AG20443 (cell line): ENCODE results near the gene COMTD1.

ENCODE experiments used
- DNase-seq: peaks from one replicate; pipeline ENCODE4 v3.0.0; 2012; ENCODE audit warnings: low spot score, mixed read lengths

The COMTD1 gene

GRCh38 chr10:75235375-75236177 lies at the start of gene COMTD1:
COMTD1 (minus strand) TSS chr10:75235957; CDS start chr10:75235928, 29 bp downstream.
- peak; percentile 96 for DNase-seq

- DNase-seq, result peak; percentile 83
Measured at GRCh38 chr10:75283671-75284470, 48.1 kb upstream of the COMTD1 start.

GRCh38 chr10:75283078-75283670 lies 47.4 kb upstream of the COMTD1 start:
- DNase-seq, result no peak

- DNase-seq, result no peak
Measured at GRCh38 chr10:75281974-75282373, 46.2 kb upstream of the COMTD1 start.

- no peak for DNase-seq
Measured at GRCh38 chr10:75280236-75280635, 44.5 kb upstream of the COMTD1 start.

- no peak for DNase-seq
Measured at GRCh38 chr10:75276069-75276872, 40.5 kb upstream of the COMTD1 start.

GRCh38 chr10:75272896-75273295 lies 37.1 kb upstream of the COMTD1 start:
- DNase-seq, result peak; percentile 59

GRCh38 chr10:75272094-75272493 lies 36.3 kb upstream of the COMTD1 start:
- no peak for DNase-seq

- DNase-seq, result no peak
Measured at GRCh38 chr10:75269605-75270004, 33.8 kb upstream of the COMTD1 start.

GRCh38 chr10:75266945-75267344 lies 31.2 kb upstream of the COMTD1 start:
- no peak for DNase-seq

GRCh38 chr10:75265856-75266255 lies 30.1 kb upstream of the COMTD1 start:
- no peak for DNase-seq

- no peak for DNase-seq
Measured at GRCh38 chr10:75263806-75264205, 28.0 kb upstream of the COMTD1 start.

GRCh38 chr10:75261813-75262705 lies 26.3 kb upstream of the COMTD1 start:
- DNase-seq, result no peak

GRCh38 chr10:75260990-75261389 lies 25.2 kb upstream of the COMTD1 start:
- DNase-seq, result no peak

GRCh38 chr10:75254739-75255138 lies 19.0 kb upstream of the COMTD1 start:
- DNase-seq, result no peak

- DNase-seq, result no peak
Measured at GRCh38 chr10:75253281-75254220, 17.8 kb upstream of the COMTD1 start.

GRCh38 chr10:75250934-75251333 lies 15.2 kb upstream of the COMTD1 start:
- DNase-seq, result no peak

GRCh38 chr10:75247797-75248196 lies 12.0 kb upstream of the COMTD1 start:
- no peak for DNase-seq

- no peak for DNase-seq
Measured at GRCh38 chr10:75246506-75246905, 10.7 kb upstream of the COMTD1 start.
